Gastrocnemius medialis (tissue), 4 donors: Measurements from ENCODE around the gene AJAP1. TPM values are rescaled to one million over a fixed set of nuclear protein-coding genes. Genes with fewer than 3 reads are reported as not detected.

Experiments
- ATAC-seq, 2 donors: fragments of 150-250 bp; one replicate each; pipeline ENCODE4 v1.9.1; 2016
- DNase-seq, 2 donors: peaks; one replicate each; pipeline ENCODE4 v3.0.0-alpha.2; 2019
- H3K27ac ChIP-seq, 4 donors: fragments of 200-600 bp; sonication (generic); 1 replicate in 1 of 4; 2 replicates in 3 of 4; pipeline ENCODE4 v1.5.1; 2016 to 2018; ENCODE audit warnings: mild to moderate bottlenecking in 2 of 4, moderate library complexity in 1 of 4
- H3K27me3 ChIP-seq, 3 donors: fragments of 200-600 bp; sonication (generic) in 2 of 3; 1 replicate in 1 of 3; 2 replicates in 2 of 3; pipeline versions ENCODE4 v1.5.1 to v1.6.0; 2016 to 2019; ENCODE audit warnings: mild to moderate bottlenecking in 1 of 3, moderate library complexity in 1 of 3
- H3K36me3 ChIP-seq, 2 donors: fragments of 200-600 bp; sonication (generic) in 1 of 2; one replicate each; pipeline ENCODE4 v1.5.1; 2017 to 2018
- H3K4me1 ChIP-seq, 2 donors: fragments of 200-600 bp; sonication (generic) in 1 of 2; one replicate each; pipeline ENCODE4 v1.5.1; 2016 to 2017; ENCODE audit warnings: mild to moderate bottlenecking in 2 of 2
- H3K4me3 ChIP-seq, 4 donors: fragments of 200-600 bp; sonication (generic) in 3 of 4; 1 replicate in 1 of 4; 2 replicates in 3 of 4; pipeline ENCODE4 v1.5.1; 2016 to 2019; ENCODE audit warnings: mild to moderate bottlenecking in 2 of 4
- H3K9me3 ChIP-seq, 3 donors: fragments of 200-600 bp; sonication (generic) in 2 of 3; 1 replicate in 1 of 3; 2 replicates in 2 of 3; pipeline ENCODE4 v1.5.1; 2016 to 2019
- POLR2A ChIP-seq, 2 donors: fragments of 450-650 bp; IDR thresholded peaks; one replicate each; pipeline ENCODE4 v1.6.1; 2017; ENCODE audit warnings: antibody characterized with exemption in 2 of 2, mild to moderate bottlenecking in 2 of 2, moderate library complexity in 2 of 2
- in situ Hi-C, 4 donors: fragments of 200-750 bp; cut with MboI; loops; one replicate each; pipeline versions ENCODE4 v1.15.0 to v1.8.0; 2017; ENCODE audit warnings: low sequenced_read_pairs in 4 of 4
- intact Hi-C: fragments of 100-400 bp; cut with DNase I; formaldehyde crosslinking; loops from one replicate; pipeline ENCODE4 v1.15.1; 2023; ENCODE audit warnings: low total_unique reads
- total RNA-seq, 4 donors: library from RNA; depleted of rRNA; stranded (reverse); fragments of >200 nt; gene quantifications; one replicate each; pipeline versions ENCODE4 v1.1.0 to v1.2.3, GENCODE V29; 2016
- TF ChIP-seq, protein P1 (sequence below), 5 experiments: fragments of 450-650 bp in 3 of 5; fragments of 200-600 bp in 2 of 5; sonication (generic) in 2 of 5; IDR thresholded peaks in 4 of 5; conservative IDR thresholded peaks in 1 of 5; 1 replicate in 4 of 5; 2 replicates in 1 of 5; pipeline ENCODE4 v1.5.1; 2016 to 2019; ENCODE audit warnings: antibody characterized with exemption in 5 of 5, mild to moderate bottlenecking in 3 of 5, moderate library complexity in 3 of 5

AJAP1 gene
- total RNA-seq, 4 donors from 2014 or later, result 0.03 to 0.18 (median 0.05) TPM; not detected in 1

GRCh38 chr1:4820543-4820942 is 166.1 kb downstream of the AJAP1 start:
- in situ Hi-C loops, result no loop called here
- no peaks in the 10 kb centered on the region for H3K9me3 ChIP-seq
- intact Hi-C loops, result no loop called here
- no peak overlapping the region for H3K4me3 ChIP-seq
- no peaks in the 10 kb centered on the region for H3K27me3 ChIP-seq
- TF ChIP-seq POLR2A (IDR thresholded peaks at IDR 0.05), result no peak
- TF ChIP-seq, protein P1, sequence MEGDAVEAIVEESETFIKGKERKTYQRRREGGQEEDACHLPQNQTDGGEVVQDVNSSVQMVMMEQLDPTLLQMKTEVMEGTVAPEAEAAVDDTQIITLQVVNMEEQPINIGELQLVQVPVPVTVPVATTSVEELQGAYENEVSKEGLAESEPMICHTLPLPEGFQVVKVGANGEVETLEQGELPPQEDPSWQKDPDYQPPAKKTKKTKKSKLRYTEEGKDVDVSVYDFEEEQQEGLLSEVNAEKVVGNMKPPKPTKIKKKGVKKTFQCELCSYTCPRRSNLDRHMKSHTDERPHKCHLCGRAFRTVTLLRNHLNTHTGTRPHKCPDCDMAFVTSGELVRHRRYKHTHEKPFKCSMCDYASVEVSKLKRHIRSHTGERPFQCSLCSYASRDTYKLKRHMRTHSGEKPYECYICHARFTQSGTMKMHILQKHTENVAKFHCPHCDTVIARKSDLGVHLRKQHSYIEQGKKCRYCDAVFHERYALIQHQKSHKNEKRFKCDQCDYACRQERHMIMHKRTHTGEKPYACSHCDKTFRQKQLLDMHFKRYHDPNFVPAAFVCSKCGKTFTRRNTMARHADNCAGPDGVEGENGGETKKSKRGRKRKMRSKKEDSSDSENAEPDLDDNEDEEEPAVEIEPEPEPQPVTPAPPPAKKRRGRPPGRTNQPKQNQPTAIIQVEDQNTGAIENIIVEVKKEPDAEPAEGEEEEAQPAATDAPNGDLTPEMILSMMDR (IDR thresholded peaks at IDR 0.05 in 4 of 5, conservative IDR thresholded peaks at IDR 0.05 in 1 of 5), result no peak
- no peaks in the 10 kb centered on the region for H3K36me3 ChIP-seq
- DNase-seq (no peak), ATAC-seq (no peak)
- no peak overlapping the region for H3K27ac ChIP-seq
- no peaks in the 10 kb centered on the region for H3K4me1 ChIP-seq

DNA sequence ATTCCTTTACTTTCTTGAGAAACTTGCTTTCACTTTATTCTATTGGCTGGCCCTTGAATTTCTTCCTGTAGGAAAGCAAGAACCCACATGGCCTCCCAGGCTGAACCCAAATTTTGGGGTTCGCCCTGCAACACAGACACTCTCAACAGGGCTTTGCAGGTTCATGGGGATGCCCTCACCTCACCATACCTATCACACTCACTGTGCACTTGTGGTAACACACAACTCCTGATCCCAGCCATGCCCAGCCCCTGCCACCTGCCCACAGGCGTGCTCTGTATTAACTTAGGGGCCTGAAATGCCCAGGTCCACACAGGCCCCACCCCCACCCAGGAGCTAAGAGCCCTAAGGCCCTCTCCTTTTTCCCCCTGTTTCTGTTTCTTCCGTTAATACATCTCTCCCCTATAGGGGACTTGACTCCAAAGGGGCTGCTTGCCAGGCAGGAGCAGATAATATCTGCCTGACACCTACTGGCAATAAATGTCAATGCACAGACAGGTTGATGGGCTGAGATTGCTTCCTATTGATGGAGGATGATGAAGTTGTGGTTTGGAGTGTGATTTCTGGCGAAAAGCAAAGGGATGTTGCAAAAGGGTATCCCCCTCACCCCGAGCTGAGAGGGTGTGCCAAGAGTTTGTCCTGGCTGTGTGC is 171.5 kb downstream of the AJAP1 start:
- in situ Hi-C loops (no loop called here), intact Hi-C loops (no loop called here)
- ATAC-seq, result no peak
- no peak overlapping the region for H3K4me3 ChIP-seq
- no peaks in the 10 kb centered on the region for H3K27me3 ChIP-seq
- DNase-seq, result no peak
- H3K27ac ChIP-seq, result no peak overlapping the region
- TF ChIP-seq, protein P1 (IDR thresholded peaks at IDR 0.05 in 4 of 5, conservative IDR thresholded peaks at IDR 0.05 in 1 of 5), result peak in 1 of 5 experiments; percentile 21
- no peak for TF ChIP-seq POLR2A (IDR thresholded peaks at IDR 0.05)
- H3K36me3 ChIP-seq, result no peaks in the 10 kb centered on the region
- no peaks in the 10 kb centered on the region for H3K9me3 ChIP-seq
- H3K4me1 ChIP-seq, result no peaks in the 10 kb centered on the region

GRCh38 chr1:4830707-4831106 is 176.3 kb downstream of the AJAP1 start:
- H3K27ac ChIP-seq, result no peak overlapping the region
- H3K27me3 ChIP-seq, result no peaks in the 10 kb centered on the region
- no peaks in the 10 kb centered on the region for H3K9me3 ChIP-seq
- no peak for TF ChIP-seq POLR2A (IDR thresholded peaks at IDR 0.05)
- TF ChIP-seq, protein P1 (IDR thresholded peaks at IDR 0.05 in 4 of 5, conservative IDR thresholded peaks at IDR 0.05 in 1 of 5), result no peak
- H3K4me1 ChIP-seq, result no peaks in the 10 kb centered on the region
- intact Hi-C loops (no loop called here), in situ Hi-C loops (no loop called here)
- H3K36me3 ChIP-seq, result no peaks in the 10 kb centered on the region
- no peak for ATAC-seq
- H3K4me3 ChIP-seq, result no peak overlapping the region
- DNase-seq, result no peak

DNA sequence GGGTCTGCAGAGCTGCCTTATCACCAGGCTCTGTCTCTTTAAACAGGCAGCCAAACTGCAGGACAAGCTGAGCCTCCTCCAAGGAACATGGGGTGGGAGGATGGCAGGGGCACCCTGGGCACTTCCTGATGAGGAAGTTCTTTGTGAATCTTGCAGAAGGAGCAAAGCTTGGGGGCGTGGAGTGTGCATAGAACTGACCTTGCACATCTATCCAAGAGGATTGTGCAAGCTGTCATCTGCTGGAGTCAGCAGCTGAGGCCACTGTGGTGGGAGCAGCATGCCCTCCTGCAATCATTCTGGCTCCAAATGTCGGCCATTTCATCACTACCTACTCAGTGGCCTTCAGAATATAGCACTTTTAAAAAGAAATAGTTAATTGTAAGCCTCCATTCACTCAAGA is 182.2 kb downstream of the AJAP1 start:
- Histone ChIP-seq H3K4me1 (no peaks in the 10 kb centered on the region), H3K36me3 (no peaks in the 10 kb centered on the region), H3K27me3 (no peaks in the 10 kb centered on the region), H3K9me3 (no peaks in the 10 kb centered on the region), H3K4me3 (no peak overlapping the region), H3K27ac (no peak overlapping the region)
- TF ChIP-seq, protein P1 (IDR thresholded peaks at IDR 0.05 in 4 of 5, conservative IDR thresholded peaks at IDR 0.05 in 1 of 5), result no peak
- TF ChIP-seq POLR2A (IDR thresholded peaks at IDR 0.05), result no peak
- intact Hi-C loops, result no loop called here
- no peak for DNase-seq
- in situ Hi-C loops, result no loop called here
- ATAC-seq, result no peak
